Activated gamma-delta T cell (primary cell): ENCODE measurements around the gene GPR21.

Experiments used
- DNase-seq: peaks from one replicate; lab custom pipeline; 2025; lab: John Stamatoyannopoulos, UW

The GPR21 gene

DNA sequence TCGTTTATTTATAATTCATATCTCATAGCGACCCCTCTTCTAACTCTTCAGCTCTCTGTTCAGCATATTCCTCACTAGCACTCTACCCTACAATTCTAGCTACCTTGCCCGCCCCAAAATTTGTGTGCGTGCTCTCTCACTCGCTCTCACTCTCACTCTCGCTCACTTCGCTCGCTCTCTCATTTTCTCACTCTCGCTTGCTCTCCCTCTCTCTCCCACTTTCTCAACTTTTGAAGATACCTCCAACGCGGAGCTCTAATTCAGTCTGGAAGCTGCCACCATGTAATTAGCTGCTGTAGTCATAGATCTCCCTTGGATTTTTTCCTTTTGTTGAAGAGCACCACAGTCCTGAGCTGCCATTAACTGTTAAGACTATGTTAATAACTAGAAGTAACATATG is 30.4 kb downstream of the GPR21 start:
- no peak for DNase-seq

DNA sequence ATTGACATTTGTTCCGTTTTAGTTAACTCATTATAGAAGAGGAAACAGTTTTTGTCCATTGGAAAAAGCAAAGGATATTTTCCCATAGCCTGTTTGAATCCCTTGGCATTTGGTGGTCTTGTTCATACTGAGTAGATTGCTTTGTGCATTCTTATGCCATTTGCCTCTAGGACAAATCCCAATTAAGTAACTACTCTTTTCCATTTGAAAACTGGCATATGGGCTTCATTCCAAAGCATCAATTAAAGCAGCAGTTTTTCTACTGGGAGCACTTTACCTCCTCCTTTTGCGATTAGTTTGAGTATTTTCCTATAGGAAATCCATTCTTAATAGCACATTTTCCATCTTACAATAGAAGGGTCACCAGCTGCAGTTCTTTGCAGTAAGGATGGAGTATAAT is 31.2 kb downstream of the GPR21 start:
- no peak for DNase-seq

DNA sequence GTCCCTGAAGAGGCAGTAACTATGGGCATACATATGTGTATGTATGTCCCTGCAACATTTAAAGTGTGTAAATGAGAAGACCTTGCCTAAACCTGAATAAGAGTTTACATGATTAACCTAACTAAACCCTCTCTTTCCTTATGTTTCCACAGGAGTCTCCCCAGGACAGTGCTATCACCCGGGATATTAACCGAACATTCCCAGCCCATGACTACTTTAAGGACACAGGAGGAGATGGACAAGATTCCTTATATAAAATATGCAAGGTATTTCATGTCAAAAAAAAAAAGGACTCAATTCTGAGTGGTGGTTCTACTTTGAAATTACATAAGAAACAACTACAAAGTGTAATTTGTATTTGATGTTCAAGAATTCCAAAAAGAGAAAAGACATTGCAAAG is 31.7 kb downstream of the GPR21 start:
- DNase-seq = no peak

DNA sequence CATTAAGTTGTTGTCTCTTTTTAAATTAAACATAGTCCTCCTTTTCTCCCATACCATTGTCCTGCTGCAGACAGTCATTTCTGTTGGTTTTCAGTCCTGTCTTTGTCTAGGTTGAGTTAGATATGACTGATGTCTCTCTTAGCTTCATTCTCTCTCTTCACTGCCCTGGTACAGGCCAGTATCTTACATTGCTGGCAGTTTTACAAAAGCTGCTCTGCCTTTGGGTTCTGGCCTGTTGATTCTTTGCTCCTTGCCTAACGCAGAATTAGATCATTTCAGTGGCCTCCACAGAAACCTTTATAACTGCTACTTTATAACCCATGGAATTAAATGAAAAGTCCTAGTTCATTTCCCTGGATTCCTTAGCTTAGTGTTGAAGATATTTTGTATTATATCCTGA is 33.7 kb downstream of the GPR21 start:
- DNase-seq = no peak

DNA sequence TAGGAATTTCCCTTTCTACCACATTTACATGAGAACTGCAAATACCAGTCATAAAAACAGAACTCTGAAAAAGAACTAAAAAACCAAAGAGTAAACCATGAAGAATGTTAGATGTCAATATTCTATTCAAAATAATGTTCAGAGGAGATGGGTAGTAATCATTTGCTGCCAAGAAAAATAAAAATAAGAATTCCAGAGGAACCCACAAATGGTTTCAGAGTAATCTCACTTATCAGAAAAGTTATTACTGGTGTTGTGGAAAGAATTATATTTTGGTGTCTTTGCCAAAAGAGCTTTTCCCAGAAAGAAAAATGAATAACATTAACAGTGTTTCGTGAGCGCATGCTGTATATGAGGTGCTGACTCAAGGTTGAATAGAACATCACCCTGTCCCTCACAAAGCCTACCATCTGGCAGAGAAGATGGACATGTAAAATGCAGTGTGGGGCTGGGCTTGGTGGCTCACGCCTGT is 35.6 kb downstream of the GPR21 start:
- no peak for DNase-seq

DNA sequence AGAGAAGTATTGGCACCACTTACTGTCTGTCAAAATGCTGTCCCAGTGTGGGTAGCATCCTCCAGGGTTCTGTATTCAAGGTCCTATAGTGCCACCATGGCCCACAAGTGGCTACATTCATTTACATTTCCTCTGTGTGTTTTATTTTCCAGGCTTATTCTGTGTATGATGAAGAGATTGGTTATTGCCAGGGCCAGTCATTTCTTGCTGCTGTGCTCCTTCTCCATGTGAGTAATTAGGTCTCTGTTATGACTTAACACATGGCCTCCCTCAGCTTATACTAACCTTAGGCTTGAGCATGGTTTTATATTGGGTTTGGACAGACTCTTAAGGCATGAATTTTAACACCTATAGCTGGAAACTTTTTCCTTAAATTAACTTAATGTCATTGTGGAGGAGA is 36.7 kb downstream of the GPR21 start:
- no peak for DNase-seq

DNA sequence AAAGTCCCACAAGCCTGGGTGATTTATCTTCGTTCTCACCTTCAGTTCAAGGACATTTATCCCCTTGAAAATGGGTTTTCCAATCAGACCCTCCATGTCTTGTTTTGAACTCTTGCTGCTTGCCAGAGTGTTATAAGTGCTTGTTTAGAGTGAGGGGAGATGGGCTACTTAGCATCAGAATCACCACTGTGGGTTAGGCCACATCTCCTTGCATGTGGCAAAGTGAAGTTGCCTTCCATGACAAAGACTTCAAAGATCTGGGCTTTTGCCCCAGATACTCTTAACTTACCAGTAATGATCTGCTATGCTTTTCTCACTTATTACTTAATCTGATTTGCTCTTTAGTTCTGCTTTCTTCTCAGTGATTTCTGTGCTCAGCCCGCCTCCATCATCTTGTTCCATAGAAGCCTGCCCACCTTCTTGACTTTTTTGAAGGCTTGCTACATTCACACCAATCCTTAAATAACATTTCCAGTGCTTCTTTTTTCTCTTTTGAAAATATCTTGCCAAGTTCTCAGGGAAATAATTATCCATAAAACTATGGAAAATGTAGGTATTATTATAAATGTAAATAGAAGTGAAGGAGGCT is 39.0 kb downstream of the GPR21 start:
- DNase-seq = no peak

DNA sequence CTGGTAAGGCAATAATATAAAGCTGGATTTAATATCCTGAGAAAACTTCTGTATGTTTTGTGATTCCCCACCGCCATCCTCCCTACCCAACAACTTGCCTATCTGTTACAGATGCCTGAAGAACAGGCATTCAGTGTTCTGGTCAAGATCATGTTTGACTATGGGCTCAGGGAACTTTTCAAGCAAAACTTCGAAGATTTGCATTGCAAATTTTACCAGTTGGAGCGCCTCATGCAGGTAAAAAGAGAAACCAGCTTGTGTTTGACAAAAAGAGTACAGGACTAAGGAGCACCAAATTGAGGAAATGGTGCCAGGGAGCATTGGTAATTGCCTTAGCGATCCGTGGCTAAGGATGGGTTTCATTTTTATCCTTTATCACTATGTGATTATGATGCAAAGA is 40.0 kb downstream of the GPR21 start:
- DNase-seq = no peak

DNA sequence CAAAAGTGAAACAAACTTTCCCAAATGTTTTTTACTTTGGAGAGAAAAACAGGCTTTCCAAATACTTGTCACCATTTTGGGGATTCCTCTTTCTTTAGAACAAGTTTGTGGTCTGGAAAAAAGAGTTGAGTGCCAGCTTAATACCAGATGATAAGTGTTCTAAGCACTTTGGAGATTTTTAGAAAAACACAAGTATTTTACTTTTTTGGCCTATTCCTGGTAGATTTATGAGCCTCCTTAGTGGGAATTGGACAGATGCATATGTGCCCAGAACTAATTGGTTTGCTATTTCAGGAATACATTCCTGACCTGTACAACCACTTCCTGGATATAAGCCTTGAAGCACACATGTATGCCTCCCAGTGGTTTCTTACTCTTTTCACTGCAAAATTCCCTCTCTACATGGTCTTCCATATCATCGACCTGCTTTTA is 40.5 kb downstream of the GPR21 start:
- no peak for DNase-seq

DNA sequence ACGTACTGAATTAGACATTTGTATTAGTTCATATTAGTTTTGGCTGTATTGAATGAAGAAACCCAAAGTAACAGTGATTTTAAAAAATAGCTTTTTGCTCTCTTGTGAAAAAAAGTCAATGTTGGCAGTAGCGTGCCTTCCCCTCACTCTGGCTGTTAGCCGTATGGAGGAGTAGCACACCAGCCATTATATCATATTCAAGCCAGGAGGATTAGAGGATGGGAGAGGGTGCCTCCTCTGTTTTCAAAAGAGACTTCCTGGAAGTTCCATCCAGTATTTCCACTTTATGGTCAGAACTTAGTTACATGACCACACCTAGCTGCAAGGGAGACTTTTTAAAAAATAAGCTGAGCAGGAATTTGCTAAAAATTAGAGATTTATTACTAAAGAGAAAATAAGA is 41.2 kb downstream of the GPR21 start:
- no peak for DNase-seq

DNA sequence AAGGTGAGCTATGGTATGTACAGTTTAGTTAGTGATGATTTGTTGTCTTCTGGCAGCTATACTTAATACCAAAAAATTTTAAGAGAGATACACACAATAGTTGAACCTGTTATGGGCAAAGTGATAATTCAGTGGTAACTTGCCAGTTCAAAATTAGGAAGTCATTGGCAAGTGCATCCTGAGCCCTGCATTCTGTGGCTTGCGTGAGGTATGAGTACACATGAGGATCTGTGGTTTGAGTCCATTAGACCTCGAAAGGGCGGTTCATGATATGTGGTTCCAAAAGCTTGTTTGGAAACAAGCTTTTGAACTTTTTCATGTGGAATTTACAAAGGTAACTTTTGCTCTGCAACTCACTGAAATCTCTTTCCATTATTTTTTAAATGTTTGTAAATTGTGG is 47.0 kb downstream of the GPR21 start:
- no peak for DNase-seq

DNA sequence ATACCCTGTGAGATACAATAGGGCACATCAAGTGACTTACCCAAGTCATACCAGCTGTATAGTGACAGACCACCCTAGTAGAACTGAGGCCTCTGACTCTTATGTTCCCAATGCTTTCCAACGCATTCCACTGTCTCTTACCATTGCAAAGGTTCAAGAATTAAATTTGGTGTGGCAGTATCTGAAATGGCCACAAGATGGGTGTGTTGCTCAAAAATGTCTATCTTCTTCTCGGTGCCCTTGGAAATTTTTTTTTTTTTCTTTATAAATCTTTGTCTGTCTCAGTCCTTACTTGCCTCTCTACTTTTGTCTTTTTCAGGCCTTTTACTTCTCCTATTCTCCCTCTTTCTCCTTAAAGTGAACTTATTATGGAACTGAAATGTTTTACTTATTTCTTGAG is 48.4 kb downstream of the GPR21 start:
- DNase-seq = no peak

DNA sequence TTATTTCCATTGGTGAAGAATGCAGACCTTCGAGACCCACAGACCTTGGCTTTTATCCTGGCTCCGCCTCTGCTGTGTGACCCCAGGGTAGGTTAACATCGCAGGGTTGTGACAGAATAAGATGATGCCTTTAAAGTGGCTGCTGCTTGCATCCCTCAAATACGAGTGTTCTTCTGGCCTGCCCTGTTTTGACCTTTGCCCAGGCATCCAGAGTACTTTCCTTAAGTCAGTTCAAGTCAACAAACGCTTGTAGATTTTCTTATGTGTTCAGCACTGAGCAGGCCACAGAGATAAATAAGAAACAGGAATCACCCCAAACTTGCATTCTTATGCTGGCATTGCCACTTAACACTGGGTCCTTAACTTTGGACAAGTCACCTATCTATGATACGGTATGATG is 50.2 kb downstream of the GPR21 start:
- DNase-seq = no peak

DNA sequence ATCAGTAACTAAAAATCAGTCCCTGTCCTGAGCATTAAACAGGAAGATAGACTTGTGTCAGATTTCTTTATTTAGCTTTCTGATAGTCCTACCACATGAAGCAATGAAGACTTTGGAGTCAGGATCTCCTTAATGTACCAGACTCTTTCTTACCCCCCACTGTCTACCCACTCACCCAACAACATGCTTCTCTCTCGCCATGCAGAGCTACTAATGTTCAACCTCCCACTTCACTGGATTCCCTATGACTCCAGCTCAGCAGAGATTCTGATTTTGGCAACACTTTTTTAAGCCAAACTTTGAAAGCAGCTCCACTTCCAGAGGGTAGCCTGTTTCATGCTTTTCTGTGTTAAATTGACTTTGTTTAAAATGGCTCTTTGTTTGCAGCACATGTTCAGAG is 50.8 kb downstream of the GPR21 start:
- no peak for DNase-seq
